ENCODE results near the gene APOL1.
"Not testable (repeated sequence)": the region's sequence is repeated elsewhere in the genome, so short reads cannot be mapped to it uniquely, and the experiment has no call there.

Gene APOL1

DNA sequence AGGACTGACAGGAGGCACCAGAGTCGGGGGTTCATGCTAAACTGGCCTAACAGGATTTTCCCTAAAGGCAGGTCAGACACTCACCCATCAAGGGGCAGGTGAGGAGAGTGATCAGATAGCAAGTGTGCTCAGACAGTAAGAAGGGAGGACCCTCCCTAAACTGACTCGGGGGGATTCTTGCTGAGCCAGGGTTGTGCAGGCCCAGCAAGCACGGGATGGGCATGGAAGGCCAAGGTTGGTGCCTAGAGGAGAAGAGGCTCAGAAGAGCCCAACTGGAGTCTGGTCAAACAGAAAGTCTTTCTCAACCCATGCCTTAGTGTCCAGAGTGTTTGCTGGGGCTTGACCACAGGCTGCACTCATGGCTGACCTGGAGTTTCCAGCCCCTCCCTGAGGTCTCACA lies 6.2 kb upstream of the APOL1 start:
- no peak for DNase-seq

DNA sequence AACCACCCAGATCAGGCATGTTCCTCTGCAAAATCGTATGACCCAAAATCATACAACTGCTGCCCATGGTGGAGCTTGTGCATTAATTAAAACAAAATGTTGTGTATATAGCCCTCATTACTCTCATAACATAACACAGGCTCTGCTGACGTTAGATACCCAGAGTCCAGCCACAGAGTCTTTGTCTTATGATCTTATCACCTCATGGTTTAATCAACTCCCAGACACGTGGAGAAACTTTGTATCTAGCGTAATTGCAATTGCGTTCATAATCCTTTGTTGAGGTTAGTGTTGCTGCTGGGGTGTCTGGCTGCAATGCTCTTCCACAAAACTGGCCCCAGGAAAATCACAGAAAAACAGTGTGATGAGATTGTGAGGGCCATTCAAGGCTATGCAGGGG lies 5.0 kb upstream of the APOL1 start:
- no peak for DNase-seq

DNA sequence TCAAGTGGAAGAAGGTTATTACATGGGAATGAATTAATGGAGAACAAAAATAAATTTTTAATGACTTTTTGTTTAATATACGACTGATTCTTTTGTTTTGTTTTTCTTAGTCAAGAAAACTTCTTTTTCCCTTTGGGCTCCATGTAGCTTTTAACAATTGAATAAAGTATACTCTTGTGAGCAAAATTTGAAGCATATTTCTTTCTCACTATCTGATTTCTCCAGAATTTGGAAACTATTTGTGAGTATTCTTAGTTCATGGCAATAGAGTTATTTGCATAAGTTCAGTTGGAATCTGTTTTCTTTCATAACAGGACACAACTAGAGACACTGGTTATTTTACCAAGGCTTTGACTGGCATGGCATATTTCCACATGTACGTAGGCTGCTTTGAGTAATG lies 3.8 kb upstream of the APOL1 start:
- no peak for DNase-seq

DNA sequence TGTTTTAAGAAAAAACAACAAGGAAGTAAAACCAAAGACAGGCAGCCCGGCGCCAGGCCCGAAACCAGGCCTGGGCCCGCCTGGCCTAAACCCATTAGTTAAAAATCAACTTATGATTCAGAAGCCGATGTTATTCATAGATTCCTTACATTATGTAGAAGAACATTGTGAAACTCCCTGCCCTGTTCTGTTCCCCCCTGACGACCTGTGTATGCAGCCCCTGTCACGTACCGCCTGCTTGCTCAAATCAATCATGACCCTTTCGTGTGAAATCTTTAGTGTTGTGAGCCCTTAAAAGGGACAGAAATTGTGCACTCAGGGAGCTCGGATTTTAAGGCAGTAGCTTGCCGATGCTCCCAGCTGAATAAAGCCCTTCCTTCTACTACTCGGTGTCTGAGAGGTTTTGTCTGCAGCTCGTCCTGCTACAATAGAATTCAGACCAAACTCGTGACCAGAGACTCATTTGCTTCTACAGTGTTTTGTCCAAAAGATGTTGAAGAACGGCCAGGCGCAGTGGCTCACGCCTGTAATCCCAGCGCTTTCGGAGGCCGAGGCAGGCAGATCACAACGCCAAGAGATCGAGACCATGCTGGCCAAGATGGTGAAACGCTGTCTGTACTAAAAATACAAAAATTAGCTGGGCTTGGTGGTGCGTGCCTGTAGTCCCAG lies 2.5 kb upstream of the APOL1 start:
- not testable (repeated sequence) for DNase-seq

DNA sequence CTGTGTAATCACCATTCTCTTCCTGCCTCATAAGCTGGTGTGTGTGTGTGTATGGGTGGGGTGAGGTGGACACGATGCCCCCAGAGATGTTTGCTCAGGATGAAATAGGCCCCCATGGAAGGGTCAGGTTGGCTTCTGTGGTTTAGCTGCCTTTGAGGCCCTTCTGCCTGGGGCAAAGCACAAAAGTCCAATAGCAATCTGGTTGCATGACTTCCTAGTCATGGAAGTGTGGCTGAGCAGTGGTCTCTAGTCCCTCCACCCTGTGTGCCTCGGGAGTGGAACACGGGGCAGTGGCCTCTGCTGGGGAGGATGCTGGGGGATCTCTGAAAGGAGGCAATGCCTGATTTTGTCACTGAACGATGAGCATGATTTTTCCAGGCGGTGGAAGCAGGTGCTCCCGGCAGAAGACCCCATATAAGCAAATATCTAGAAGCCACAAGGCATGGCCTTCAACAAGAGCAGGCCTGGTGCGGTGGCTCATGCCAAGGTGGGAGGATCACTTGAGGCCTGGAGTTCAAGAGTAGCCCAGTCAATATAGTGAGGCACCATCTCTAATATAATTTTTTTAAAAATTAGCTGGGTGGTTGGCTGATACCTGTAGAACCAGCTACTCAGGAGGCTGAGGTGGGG lies 839 bp upstream of the APOL1 start:
- not testable (repeated sequence) for DNase-seq

DNA sequence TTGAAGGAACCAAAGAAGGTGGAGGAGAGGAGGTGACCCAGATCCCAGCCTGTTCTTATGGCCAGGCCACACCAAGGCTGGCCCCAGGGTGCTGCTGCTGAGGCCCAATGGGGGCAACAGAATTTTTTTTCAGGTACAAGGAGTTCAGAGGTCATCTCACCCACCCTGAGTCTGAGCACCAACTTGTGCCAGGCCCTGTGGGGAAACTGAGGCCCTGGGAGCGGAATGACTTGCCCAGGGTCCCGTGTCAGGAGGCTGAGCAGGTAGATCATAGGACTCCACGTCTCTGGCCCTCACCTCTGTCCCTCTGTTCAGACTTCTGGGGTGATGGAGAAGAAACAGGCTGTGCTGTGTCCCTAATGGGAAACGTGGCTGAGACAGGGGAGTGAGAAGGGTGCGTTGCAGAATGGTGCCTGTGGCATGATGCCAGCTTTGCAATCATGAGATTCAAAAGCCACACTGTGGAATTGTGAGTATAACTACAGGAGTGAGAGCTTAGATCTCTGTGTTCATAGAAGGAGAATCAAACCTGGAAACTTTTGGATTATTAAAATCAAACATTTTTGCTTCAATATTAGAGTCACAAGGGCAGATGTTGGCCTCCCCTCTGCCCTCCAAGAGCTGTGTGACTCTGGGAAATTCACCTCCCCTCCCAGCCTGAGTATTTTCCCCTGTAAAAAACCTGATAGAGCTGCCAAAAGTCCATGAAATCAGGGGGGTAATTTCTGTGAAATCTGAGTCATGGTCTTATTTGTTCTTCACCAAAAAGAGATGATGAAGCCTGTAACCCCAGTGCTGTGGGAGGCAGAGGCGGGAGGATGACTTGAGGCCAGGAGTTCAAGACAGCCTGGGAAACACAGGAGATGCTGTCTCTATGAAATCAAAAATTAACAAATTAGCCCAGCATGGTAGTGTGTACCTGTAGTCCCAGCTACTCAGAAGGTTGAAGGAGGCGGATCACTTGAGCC lies 874 bp downstream of the APOL1 start:
- no peak for DNase-seq

DNA sequence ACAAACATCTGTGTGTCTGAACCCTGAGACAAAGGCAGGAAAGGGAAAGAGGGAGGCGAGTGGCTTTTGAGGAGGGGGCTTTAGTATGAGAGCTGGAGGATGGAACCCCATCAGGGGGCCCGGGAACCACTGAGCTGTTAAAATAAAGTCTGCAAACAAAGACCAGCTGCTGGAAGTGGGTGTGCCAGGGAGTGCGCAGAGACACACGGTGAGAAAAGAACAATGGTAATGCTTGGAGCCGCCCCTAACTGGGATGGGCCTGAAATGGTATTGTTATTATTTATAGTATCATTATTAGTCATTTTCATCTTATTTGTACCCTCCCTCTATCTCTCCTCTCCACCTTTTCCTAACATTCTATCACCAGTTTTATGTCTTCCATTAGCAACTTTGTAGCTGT lies 2.6 kb downstream of the APOL1 start:
- not testable (repeated sequence) for DNase-seq

DNA sequence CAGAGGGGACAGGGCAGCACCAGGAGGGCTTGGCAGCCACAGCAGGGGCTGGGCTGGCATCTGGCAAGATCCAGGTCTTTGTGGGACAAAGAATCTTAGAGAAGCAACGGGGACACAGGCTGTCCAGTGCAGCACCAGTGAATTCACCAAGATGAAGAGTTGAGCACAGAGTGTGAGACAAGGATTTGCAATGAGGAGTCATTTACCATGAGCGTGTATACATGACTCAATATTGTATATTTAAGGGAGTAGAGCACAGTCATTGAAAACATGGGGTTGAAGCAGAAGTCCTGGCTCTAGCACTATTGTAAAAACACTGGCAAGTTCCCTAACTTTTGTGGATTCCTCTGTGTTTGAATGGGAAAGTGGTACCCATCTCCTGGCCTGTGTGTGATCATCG lies 3.5 kb downstream of the APOL1 start:
- no peak for DNase-seq

DNA sequence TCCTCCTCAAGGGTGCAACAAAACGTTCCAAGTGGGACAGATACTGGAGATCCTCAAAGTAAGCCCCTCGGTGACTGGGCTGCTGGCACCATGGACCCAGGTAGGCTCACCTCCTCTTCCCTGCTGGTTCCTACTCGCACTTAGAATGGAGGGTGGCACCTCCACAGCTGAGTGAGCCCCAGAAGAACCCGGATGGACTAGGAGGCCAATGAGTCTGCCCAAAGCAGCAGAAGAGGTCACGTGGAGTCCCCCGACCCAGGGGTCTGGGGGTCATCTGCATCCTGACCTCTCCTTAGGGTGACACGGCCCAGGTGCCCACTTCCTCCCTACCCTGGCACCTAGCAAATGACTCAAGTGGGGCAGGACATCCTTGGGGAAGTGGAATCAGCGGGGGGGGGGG lies 4.4 kb downstream of the APOL1 start:
- DNase-seq = no peak

DNA sequence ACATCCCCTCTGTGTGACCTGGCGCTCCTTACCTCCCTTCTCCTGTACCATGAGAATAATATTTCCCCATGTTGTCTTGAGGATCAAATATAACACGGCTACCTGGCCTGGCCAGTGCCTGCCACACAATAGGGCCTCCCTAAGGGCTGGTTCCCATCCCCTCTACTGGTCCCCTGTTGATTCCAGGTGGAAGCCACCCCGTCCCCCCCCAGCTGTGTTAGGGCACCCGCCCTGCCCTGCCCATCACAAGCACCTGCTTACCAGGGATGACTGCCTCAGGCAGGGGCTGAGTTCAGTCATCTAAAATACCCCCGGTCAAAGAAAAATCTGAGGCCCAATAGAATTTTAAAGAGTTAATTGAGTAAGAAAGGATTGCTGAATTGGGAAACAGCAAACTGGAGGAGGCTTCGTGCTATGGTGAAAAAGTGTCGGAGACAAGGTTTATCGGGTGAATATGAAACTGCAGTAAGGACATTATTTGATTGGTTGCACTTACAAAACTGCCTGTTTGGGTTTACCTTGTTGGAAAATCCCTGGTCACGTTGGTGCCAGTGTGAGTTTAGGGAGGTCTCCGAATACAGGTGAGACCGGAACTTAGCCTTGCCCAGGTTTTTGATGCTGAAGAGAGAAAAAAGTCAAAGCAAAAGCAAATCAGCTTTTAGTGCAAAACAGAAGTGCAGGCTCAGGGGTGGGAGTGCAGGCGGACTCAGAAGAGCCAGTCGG lies 5.2 kb downstream of the APOL1 start:
- DNase-seq = no peak

DNA sequence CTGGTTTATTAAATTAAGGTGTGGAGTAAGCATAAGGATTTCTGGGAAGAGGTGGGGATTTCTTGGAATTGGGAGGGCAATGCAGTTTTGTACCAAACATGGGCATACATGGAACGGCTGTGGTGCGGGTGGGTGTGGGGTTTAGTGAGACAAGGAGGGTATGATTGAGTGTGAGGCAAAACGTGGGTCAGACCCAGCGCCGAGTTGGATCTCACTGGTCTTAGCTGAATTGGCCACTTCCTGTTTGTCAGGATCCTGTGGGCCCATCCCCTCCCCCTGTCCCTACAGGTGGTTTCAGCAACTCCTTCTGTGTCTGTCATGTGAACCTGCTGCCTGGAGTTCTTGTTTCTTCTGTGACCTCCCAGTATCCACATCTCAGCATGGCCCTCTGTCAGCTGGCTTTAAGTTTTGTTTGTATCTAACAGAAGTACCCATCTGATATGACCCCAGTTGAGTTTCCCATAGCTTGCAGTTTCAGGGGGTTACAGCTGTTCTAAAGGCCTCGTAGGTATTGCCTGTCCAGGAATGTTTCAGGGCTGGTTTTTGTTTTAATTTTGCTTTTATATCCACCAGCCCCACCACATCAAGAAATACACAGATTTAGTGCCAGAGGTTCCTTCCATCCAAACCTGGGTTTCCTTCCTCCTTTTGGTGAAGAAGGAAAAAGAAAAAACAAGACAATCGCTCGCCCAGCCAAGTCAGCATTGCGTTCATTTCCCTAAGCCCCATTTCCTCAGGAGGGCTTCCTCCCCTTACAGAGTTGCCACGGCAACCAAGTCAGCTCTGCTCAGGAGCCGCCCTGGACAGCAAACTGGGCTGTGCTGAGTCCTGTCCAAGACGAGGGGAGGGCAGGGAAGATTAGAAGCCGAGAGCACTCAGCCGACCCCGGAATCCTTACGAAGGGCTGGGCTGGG lies 6.0 kb downstream of the APOL1 start:
- DNase-seq = no peak

DNA sequence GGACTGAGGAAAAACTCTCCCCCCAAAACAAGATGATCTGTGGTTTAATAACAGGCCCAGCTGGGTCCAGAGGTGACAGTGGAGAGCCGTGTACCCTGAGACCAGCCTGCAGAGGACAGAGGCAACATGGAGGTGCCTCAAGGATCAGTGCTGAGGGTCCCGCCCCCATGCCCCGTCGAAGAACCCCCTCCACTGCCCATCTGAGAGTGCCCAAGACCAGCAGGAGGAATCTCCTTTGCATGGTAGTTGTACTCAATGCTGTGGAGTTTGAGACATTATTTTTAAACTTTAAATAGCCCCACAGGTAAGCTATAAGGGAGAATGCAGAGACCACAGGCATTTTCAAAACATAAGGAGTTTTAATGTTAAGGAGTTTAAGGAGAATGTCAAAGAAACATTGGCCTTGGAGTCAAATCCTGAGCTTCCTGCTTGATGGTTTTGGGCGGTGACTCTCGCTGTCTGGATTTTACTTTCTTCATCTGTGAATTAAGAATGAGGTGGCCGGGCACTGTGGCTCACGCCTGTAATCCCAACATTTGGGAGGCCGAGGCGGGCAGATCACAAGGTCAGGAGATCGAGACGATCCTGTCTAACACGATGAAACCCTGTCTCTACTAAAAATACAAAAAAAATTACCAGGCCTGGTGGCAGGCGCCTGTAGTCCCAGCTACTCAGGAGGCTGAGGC lies 6.8 kb downstream of the APOL1 start:
- no peak for DNase-seq

DNA sequence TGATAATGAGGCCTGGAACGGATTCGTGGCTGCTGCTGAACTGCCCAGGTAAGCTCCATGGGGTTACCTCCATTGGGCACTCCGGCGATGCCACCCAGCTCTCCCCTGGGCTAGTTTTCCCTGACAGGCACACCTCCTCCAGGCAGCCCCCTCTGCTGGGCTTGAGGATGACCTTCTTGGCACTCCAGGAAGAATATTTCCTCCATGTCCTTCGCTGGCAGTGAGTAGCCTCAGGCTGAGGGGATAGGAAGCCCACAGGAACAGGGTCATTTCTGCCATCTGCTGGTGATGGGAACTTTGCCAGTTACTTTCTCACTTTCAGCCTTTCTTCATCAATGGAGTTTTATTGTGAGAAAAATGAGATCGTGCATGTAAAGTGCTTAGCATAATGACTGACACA lies 8.7 kb downstream of the APOL1 start:
- DNase-seq = not testable (repeated sequence)

DNA sequence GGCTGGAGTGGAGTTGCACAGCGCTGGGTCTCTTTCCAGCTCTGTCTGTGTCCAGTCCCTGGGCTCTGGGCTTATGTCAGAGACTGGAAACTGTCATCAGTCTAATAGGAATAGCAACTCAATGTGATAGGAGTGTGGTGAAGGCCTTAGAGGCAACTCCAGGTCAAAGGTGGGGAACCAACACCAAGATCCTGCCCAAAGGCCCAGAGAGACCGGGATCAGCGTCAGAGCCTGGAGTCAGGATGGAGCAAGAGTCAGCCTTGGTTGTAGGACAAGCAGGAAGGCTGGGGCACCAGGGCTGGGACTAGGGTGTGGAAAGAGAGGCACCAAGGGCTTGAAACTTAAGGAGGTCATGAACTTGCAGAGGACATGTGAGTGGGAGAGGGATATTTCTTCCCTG lies 9.4 kb downstream of the APOL1 start:
- not testable (repeated sequence) for DNase-seq

DNA sequence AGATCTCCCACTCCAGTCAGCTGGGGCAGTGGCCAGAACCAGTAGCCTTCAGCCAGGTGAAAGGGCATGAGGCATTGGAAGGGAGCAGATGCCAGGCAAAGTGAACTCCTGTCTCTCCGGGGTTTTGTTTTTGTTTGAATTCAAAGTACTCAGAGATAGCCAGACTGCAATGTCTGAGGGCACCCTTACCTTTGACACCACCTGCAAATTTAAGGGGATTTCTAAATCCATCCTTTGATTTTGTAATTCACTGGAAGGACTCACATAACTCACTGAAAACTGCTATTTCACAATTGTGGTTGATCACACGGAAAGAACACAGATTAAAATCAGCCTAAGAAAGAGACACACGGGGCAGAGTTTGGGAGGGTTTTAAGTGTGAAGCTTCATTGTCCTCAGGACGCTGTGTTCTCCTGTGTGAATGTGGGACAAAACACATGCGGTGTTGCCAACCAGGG lies 10.3 kb downstream of the APOL1 start:
- DNase-seq = not testable (repeated sequence)

DNA sequence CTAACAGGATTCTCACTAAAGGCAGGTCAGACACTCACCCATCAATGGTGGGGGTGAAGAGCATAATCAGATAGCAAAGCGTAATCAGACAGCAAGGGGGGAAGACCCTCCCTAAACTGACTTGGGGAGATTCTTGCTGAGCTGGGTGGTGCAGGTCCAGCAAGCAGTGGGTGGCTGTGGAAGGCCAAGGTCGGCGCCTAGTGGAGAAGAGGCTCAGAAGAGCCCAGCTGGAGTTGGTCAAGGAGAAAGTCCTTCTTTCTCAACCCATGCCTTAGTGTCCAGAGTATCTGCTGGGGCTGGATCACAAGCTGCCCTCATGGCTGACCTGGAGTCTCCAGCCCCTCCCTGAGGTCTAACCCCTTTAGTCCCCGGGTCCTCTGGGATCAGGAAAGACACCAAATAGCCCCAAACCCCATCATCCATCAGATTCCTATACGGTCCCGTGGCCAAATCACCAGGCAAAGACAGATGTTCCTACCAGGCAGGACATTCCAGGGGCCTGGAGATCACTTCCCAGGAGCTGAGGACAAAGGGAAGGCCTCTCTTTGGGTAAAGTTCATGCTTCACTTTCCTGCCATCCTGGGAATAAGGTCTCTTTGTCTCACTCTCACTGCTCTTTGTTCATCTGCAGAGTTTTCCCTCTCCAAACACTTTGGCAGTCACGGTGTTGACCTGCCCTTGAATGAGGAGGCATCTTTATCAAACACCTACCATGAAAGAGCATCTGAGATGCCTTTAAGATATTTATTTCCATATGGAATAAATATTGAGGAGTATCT lies 11.1 kb downstream of the APOL1 start:
- DNase-seq = not testable (repeated sequence)

DNA sequence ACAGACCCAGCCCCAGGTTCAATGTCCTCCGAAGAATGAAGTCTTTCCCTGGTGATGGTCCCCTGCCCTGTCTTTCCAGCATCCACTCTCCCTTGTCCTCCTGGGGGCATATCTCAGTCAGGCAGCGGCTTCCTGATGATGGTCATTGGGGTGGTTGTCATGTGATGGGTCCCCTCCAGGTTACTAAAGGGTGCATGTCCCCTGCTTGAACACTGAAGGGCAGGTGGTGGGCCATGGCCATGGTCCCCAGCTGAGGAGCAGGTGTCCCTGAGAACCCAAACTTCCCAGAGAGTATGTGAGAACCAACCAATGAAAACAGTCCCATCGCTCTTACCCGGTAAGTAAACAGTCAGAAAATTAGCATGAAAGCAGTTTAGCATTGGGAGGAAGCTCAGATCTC lies 14.1 kb downstream of the APOL1 start:
- DNase-seq = no peak

DNA sequence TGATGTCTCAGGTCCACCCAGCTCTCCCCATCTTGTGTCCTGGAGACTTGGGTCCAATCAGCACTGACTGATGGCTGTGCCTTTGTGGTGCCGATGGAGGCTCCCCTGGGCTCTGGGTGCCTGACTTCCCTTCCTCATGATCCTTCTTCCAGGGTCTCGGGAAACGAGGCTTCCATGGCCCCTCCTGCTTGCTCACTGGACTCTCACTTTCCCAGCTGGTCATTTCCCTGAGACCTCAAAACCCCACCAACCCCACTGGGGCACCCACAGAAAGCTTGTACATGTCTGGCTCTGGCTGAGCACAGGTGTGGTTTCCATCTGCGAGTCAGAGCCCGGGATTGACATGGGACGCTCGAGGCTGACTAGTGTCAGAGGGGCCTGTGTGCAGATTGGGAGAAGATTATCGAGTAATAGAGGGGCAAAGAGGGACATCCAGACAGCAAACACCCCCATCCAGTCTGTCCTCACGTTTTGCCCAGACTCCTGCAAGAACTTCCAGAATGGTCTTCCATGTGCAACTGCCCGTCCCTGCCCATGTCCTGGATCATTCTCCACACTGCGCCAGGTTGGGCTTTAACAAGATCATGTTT lies 15.1 kb downstream of the APOL1 start:
- no peak for DNase-seq

DNA sequence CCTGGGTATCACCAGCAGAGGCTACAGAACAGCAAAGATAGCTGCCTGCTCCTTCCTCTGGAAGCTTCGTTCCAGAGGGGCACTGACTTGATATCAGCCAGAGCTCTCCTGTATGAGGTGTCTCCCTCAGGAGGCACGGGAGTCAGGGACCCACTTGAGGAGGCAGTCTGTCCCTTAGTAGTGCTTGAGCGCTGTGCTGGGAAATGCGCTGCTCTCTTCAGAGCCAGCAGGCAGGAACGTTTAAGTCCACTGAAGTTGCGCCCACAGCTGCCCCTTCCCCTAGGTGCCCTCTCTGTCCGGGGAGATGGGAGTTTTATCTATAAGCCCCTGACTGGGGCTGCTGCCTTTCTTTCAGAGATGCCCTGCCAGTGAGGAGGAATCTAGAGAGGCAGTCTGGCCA lies 18.3 kb downstream of the APOL1 start:
- DNase-seq = not testable (repeated sequence)

DNA sequence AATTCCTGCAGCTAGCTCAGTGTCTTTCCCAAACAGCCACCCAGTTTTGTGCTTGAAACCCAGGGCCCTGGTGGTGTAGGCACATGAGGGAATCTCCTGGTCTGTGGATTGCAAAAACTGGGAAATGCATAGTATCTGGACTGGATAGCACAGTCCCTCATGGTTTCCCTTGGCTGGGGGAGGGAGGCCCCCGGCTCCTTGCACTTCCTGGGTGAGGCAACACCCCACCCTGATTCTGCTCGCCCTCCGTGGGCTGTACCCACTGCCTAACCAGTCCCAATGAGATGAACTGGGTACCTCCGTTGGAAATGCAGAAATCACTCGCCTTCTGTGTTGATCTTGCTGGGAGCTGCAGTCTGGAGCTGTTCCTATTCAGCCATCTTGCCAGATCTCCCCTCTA lies 19.0 kb downstream of the APOL1 start:
- not testable (repeated sequence) for DNase-seq
